Endothelial cell of coronary artery (primary cell): Measurements from ENCODE around the gene PRR20B. TPM values are rescaled to one million over a fixed set of nuclear protein-coding genes. Genes with fewer than 3 reads are reported as not detected.

ENCODE experiments used
- total RNA-seq: library from RNA; depleted of rRNA; stranded (reverse); fragments of >200 nt; gene quantifications from 2 replicates; pipeline ENCODE4 v1.2.3, GENCODE V29; 2014

The PRR20B gene
- total RNA-seq = not detected in 2 replicates

DNA sequence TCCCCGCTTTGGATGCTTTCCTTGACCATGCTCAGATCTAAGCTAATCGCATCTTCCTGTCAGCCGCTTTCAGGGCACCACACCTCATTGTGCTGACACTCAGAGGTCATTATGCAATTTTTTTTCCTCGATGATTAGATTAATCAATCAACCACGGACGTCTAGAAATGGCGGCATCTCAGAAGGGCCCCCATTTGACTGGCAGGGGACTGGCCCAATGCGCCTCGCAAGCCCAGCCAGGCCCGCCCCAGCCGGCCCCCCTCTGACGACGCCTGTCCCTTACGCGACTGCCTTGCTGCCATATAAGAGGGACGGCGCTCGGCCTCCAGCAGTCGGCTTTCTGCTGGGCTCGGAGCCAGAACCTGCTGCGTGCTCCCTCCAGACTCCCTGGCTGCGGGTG, at the start of gene PRR20B:
Gene PRR20B (plus strand): TSS at position 301 of the 400 bp plus-strand sequence. CDS start 387 bp downstream, outside the sequence.

DNA sequence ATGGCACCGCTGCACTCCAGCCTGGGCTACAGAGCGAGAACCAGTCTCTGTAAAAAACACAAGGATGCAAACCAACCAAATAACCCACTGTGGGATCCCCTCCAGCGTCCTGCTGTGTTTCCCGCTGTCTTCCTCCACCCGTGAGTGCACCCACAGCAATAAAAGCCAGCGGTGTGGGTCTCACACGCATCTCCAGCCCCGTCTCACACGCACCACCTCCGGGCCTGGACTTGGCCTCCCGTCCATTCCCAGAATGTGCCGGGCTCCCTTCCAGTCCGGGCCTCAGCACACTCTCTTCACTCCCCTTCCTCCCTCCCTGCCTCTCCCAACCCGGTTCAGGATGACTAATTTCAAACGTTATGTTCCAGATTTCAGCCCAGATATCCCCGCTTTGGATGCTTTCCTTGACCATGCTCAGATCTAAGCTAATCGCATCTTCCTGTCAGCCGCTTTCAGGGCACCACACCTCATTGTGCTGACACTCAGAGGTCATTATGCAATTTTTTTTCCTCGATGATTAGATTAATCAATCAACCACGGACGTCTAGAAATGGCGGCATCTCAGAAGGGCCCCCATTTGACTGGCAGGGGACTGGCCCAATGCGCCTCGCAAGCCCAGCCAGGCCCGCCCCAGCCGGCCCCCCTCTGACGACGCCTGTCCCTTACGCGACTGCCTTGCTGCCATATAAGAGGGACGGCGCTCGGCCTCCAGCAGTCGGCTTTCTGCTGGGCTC, 6.9 kb upstream of the PRR20B start, which contains the start of gene PRR20A:
Gene PRR20A (plus strand): TSS at position 684 of the 734 bp plus-strand sequence. CDS start 387 bp downstream, outside the sequence.

DNA sequence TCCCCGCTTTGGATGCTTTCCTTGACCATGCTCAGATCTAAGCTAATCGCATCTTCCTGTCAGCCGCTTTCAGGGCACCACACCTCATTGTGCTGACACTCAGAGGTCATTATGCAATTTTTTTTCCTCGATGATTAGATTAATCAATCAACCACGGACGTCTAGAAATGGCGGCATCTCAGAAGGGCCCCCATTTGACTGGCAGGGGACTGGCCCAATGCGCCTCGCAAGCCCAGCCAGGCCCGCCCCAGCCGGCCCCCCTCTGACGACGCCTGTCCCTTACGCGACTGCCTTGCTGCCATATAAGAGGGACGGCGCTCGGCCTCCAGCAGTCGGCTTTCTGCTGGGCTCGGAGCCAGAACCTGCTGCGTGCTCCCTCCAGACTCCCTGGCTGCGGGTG, 6.5 kb downstream of the PRR20B start, which contains the start of gene PRR20C:
Gene PRR20C (plus strand): TSS at position 301 of the 400 bp plus-strand sequence. CDS start 387 bp downstream, outside the sequence.

DNA sequence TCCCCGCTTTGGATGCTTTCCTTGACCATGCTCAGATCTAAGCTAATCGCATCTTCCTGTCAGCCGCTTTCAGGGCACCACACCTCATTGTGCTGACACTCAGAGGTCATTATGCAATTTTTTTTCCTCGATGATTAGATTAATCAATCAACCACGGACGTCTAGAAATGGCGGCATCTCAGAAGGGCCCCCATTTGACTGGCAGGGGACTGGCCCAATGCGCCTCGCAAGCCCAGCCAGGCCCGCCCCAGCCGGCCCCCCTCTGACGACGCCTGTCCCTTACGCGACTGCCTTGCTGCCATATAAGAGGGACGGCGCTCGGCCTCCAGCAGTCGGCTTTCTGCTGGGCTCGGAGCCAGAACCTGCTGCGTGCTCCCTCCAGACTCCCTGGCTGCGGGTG, 13.0 kb downstream of the PRR20B start, which contains the start of gene PRR20D:
Gene PRR20D (plus strand): TSS at position 301 of the 400 bp plus-strand sequence. CDS start 387 bp downstream, outside the sequence.

DNA sequence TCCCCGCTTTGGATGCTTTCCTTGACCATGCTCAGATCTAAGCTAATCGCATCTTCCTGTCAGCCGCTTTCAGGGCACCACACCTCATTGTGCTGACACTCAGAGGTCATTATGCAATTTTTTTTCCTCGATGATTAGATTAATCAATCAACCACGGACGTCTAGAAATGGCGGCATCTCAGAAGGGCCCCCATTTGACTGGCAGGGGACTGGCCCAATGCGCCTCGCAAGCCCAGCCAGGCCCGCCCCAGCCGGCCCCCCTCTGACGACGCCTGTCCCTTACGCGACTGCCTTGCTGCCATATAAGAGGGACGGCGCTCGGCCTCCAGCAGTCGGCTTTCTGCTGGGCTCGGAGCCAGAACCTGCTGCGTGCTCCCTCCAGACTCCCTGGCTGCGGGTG, 19.6 kb downstream of the PRR20B start, which contains the start of gene PRR20E:
Gene PRR20E (plus strand): TSS at position 301 of the 400 bp plus-strand sequence. CDS start 387 bp downstream, outside the sequence.

Other genes starting within 250 kb of the PRR20B start
- gene PRR20A, start 6.6 kb upstream of the PRR20B start, total RNA-seq = not detected in 2 replicates
- not detected in 2 replicates for gene PRR20C, start 6.6 kb downstream of the PRR20B start, total RNA-seq
- not detected in 2 replicates for gene PRR20D, start 13.1 kb downstream of the PRR20B start, total RNA-seq
- not detected in 2 replicates for gene PRR20E, start 19.7 kb downstream of the PRR20B start, total RNA-seq